Right lobe of liver (tissue), 6 donors: ENCODE data around the gene SPATA2. TPM values are rescaled to one million over a fixed set of nuclear protein-coding genes. Genes with fewer than 3 reads are reported as not detected.

Experiments
- ATAC-seq, 4 donors: fragments of 200-7000 bp; cut with Tn5 transposase; one replicate each; pipeline ENCODE4 v1.9.1; 2020; ENCODE audit warnings: mild to moderate bottlenecking in 4 of 4, moderate library complexity in 4 of 4
- DNase-seq, 3 donors: peaks; one replicate each; pipeline ENCODE4 v3.0.0-alpha.2; 2020
- H3K27ac ChIP-seq, 3 donors: fragments of 200-600 bp; one replicate each; pipeline ENCODE4 v1.8.0; 2022
- H3K27me3 ChIP-seq, 2 donors: fragments of 200-600 bp; one replicate each; pipeline ENCODE4 v1.8.0; 2022
- H3K36me3 ChIP-seq, 4 donors: fragments of 200-600 bp; sonication (generic) in 1 of 4; one replicate each; pipeline versions ENCODE4 v1.5.1 to v1.8.0; 2017 to 2022; ENCODE audit warnings: control low read depth in 1 of 4
- H3K4me1 ChIP-seq, 4 donors: fragments of 200-600 bp; sonication (generic) in 1 of 4; one replicate each; pipeline versions ENCODE4 v1.5.1 to v1.8.0; 2017 to 2022; ENCODE audit warnings: control low read depth in 1 of 4
- H3K4me3 ChIP-seq, 3 donors: fragments of 200-600 bp; one replicate each; pipeline ENCODE4 v1.8.0; 2022
- H3K9me3 ChIP-seq, 4 donors: fragments of 200-600 bp; sonication (generic) in 1 of 4; one replicate each; pipeline versions ENCODE4 v1.5.1 to v1.8.0; 2017 to 2022; ENCODE audit warnings: control low read depth in 1 of 4
- POLR2A ChIP-seq: fragments of 450-650 bp; IDR thresholded peaks from one replicate; pipeline ENCODE4 v1.6.1; 2017; ENCODE audit warnings: antibody characterized with exemption, mild to moderate bottlenecking
- WGBS: methylation state at CpG from one replicate; pipeline ENCODE4 v1.1.6; 2018; ENCODE audit warnings: low coverage, low lambda C conversion rate; ENCODE audit not compliant: insufficient coverage; ENCODE audit errors: missing lambda C conversion rate; 5-methylcytosine and 5-hydroxymethylcytosine counted together
- intact Hi-C, 2 donors: fragments of 100-400 bp; cut with DNase I; formaldehyde crosslinking; loops; one replicate each; pipeline versions ENCODE4 v1.11.2 to v1.14.1; 2022
- total RNA-seq, 6 experiments: library from RNA; depleted of rRNA in 2 of 6; stranded (reverse); fragments of >200 nt in 2 of 6; fragmentation: NEBNext Ultra II Directional in 3 of 6; extraction: Animal tissue kit (Norgen Biotek cat#: 25700) in 3 of 6; gene quantifications; one replicate each; pipeline versions ENCODE4 v1.1.0 to v1.2.4, GENCODE V29; 2016 to 2023
- TF ChIP-seq, protein P1 (sequence below), 4 donors: fragments of 200-600 bp in 3 of 4; fragments of 450-650 bp in 1 of 4; IDR thresholded peaks; one replicate each; pipeline versions ENCODE4 v1.5.1 to v1.8.0; 2016 to 2022; ENCODE audit warnings: antibody characterized with exemption in 4 of 4, mild to moderate bottlenecking in 2 of 4
- donor health status: DM: no; HTN: yes; CAD: no.
- donor health status: DM: no; HTN: no; CAD: no.
- donor health status: DM: no; HTN: no; CAD: no.
- donor health status: DM: no; HTN: yes; CAD: no.
- donor health status: DM: no; HTN: yes; CAD: no.

Gene SPATA2
- total RNA-seq, 6 experiments from 2014 or later = 1.9 to 3.6 (median 2.9) TPM

DNA sequence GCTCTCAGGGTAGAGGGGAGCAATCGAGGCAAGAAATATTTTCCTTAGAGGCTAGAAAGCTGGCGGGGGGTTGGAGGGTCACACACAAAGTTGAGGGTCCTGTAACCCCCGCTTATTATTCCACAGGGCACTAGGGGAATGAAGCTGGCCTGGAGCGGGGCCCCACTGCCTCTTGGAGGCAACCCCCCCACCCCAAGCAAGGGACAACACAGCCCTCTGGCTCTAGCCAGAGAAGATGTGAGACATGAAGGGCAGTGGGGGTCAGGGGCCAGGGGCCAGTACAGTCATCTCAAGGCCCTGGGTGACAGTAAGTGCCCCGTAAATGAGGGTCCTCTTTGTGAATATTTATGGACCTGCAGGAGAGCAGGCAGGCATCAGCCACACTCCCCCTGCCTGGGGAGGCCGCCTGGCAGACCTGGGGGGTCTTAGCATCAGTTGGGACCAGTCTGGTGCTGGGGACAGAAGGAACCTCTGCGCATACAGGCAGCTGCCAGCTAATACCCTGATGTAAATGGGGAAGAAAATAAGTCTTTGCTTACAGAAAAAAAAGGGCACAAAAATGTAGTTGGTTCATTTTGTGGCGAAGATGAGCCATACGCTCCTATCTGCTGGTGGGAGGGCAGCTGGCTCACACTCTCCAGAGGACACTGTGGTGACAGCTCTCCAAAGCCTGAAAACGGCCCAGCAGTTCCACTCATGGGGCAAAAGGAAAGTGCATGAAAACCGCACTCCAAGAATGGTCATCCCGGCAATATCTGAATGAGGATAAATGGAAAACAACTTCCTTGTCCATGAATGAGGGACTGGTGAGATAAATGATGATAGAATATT lies 21.9 kb downstream of the SPATA2 start:
- Histone ChIP-seq H3K27me3 (no peaks in the 10 kb centered on the region), H3K4me3 (no peak overlapping the region), H3K4me1 (peaks cover 0 to 62% (median 33%) of the 10 kb centered on the region in 4 donors), H3K27ac (peak overlapping the region in 2 of 3 donors; percentile 48 to 55), H3K9me3 (no peaks in the 10 kb centered on the region), H3K36me3 (no peaks in the 10 kb centered on the region)
- no peak for TF ChIP-seq POLR2A
- TF ChIP-seq, protein P1, sequence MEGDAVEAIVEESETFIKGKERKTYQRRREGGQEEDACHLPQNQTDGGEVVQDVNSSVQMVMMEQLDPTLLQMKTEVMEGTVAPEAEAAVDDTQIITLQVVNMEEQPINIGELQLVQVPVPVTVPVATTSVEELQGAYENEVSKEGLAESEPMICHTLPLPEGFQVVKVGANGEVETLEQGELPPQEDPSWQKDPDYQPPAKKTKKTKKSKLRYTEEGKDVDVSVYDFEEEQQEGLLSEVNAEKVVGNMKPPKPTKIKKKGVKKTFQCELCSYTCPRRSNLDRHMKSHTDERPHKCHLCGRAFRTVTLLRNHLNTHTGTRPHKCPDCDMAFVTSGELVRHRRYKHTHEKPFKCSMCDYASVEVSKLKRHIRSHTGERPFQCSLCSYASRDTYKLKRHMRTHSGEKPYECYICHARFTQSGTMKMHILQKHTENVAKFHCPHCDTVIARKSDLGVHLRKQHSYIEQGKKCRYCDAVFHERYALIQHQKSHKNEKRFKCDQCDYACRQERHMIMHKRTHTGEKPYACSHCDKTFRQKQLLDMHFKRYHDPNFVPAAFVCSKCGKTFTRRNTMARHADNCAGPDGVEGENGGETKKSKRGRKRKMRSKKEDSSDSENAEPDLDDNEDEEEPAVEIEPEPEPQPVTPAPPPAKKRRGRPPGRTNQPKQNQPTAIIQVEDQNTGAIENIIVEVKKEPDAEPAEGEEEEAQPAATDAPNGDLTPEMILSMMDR (IDR thresholded peaks at IDR 0.05) = no peak
- WGBS = 58% methylated on average over 9 of the region's 12 CpGs
- intact Hi-C loops = no loop called here
- ATAC-seq = peak in 1 of 4 donors; percentile 39
- peak in 1 of 3 donors; percentile 40 for DNase-seq

DNA sequence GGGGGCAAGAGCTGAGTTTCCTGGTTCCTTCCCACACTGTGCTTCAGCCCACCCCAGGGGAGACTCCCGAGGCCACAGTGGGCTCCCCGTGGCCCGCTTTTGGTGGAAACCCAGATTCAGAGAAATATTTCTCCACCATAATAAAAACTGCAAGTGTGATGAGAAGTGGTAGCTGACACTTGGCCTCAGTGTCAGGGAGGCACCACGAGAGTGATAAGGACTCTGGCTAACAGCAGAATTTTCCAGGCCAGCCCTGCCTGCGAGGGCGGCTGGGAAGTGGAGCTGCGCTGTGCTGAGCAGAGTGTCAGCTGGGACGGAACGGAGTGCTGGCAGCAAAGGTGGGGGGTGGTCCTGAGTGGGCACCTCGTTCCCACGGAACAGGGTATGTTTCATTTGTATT lies 22.5 kb downstream of the SPATA2 start:
- H3K27ac ChIP-seq = peak overlapping the region; percentile 24 to 55 (median 48)
- ATAC-seq = peak; percentile 55 to 71 (median 64)
- TF ChIP-seq, protein P1 (IDR thresholded peaks at IDR 0.05) = no peak
- no peak for TF ChIP-seq POLR2A
- no peaks in the 10 kb centered on the region for H3K9me3 ChIP-seq
- intact Hi-C loops = no loop called here
- DNase-seq = peak; percentile 43 to 73 (median 72)
- 17% methylated on average over 8 of the region's 11 CpGs for WGBS
- no peak overlapping the region for H3K4me3 ChIP-seq
- no peaks in the 10 kb centered on the region for H3K27me3 ChIP-seq
- peaks cover 0 to 62% (median 33%) of the 10 kb centered on the region in 4 donors for H3K4me1 ChIP-seq
- H3K36me3 ChIP-seq = no peaks in the 10 kb centered on the region

DNA sequence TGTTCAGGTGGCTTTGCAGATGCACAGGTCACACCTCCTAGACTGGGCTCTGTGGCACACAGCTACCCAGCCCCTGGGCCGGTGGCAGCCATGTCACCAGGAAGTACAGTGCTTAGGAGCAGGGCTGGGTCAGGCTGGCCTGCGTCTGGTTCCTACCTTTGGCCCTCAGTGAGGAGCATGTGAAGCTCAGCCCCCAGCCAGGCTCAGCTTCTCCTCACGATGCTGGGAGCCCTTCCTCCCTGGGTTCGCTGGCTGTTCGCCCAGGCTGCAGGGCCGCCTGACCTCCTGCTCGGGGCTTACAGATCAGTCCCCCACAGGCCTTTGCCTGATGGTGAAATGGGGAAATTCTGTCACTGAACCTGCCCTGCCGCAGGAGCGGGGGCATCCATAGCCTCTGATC lies 23.1 kb downstream of the SPATA2 start:
- H3K27me3 ChIP-seq = no peaks in the 10 kb centered on the region
- 50% methylated on average over 2 of the region's 9 CpGs for WGBS
- ATAC-seq = peak in 2 of 4 donors; percentile 2 to 3

DNA sequence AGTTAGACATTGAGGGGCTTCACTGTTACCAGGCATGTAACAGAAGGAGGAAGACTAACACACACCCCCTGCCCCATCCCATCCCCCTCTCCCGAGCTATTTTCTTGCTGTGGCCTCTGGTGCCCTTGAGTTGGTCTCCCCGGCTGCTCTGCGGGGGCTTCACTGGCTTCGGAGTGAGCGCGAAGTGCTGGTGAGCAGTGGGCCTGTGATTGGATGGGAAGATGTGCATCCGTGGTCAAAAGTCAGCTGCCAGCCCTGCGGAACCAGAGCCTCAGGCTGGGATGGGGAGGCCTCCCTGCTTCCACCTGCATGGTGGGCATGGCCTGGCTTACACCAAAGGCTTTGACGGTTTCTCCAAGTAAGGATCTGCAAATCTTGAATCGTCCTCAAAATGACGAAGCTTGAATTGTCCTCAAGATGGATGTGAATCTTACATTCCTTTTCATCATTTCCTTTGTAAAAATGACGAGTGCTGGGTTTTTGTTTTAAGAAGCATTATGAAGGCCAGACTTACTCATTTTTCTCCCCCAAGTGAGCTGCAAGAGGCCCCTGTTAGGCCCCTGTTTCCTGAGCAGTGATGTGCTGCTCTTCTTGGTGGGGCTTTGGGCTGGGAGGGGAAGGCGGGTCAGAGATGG lies 23.7 kb downstream of the SPATA2 start:
- no peak overlapping the region for H3K4me3 ChIP-seq
- DNase-seq (peak in 1 of 3 donors; percentile 39), ATAC-seq (no peak)
- H3K9me3 ChIP-seq = no peaks in the 10 kb centered on the region
- no peaks in the 10 kb centered on the region for H3K36me3 ChIP-seq
- no peak overlapping the region for H3K27ac ChIP-seq
- WGBS = 93% methylated on average over 11 of the region's 13 CpGs
- H3K4me1 ChIP-seq = peaks cover 0 to 50% (median 28%) of the 10 kb centered on the region in 4 donors
- intact Hi-C loops = no loop called here
- TF ChIP-seq, protein P1 (IDR thresholded peaks at IDR 0.05) = no peak
- no peak for TF ChIP-seq POLR2A
- H3K27me3 ChIP-seq = no peaks in the 10 kb centered on the region

More for the DNA sequence above, 23.1 kb downstream of the SPATA2 start:
- no peak overlapping the region for H3K4me3 ChIP-seq
- TF ChIP-seq, protein P1 (IDR thresholded peaks at IDR 0.05) = no peak
- no peak for TF ChIP-seq POLR2A
- peaks cover 0 to 57% (median 31%) of the 10 kb centered on the region in 4 donors for H3K4me1 ChIP-seq
- no peaks in the 10 kb centered on the region for H3K9me3 ChIP-seq
- intact Hi-C loops = no loop called here
- H3K36me3 ChIP-seq = no peaks in the 10 kb centered on the region
- peak in 1 of 3 donors; percentile 60 for DNase-seq
- H3K27ac ChIP-seq = peak overlapping the region in 2 of 3 donors; percentile 48 to 55
